ENCODE measurements around the gene HDAC9.

GRCh38 chr7:18509481-18509880, 13.9 kb downstream of the HDAC9 start:
- TF ChIP-seq CTCF (IDR thresholded peaks at IDR 0.05), result no peak
- no peak for TF ChIP-seq POLR2A (IDR thresholded peaks at IDR 0.05)
